Stimulated activated CD4-positive, alpha-beta T cell treated with anti-CD3 and anti-CD28 coated beads, Interleukin-4, amount 100 ng/mL, for 1 hour (primary cell): Measurements from ENCODE around the gene COL9A3.

ENCODE experiments used
- DNase-seq: peaks from one replicate; pipeline ENCODE4 v3.0.0-alpha.2; 2020

The COL9A3 gene

DNA sequence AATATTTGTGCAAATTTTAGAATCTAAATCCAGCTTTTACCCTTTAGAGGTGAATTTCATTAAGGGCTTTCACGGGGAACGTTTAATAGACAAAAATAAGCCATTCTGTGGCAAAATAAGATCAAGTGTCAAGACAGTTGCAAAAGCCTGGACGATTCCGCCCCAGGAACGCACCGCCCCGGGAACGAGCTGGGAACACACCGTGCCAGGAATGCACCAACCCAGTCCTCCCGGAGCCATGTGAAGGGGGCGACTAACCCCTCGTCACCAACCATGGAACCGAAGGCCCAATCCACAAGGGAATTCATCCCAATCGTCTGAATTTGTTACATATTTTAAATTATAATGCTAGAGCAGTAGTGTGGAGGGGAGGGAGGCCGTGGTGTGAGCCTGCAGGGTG, 65.6 kb downstream of the COL9A3 start:
- no peak for DNase-seq

- DNase-seq: no peak
Observed at GRCh38 chr20:62884556-62884955, 67.7 kb downstream of the COL9A3 start.

GRCh38 chr20:62885046-62885895, 68.4 kb downstream of the COL9A3 start:
- DNase-seq: no peak

GRCh38 chr20:62885896-62886708, 69.3 kb downstream of the COL9A3 start:
- DNase-seq: no peak

DNA sequence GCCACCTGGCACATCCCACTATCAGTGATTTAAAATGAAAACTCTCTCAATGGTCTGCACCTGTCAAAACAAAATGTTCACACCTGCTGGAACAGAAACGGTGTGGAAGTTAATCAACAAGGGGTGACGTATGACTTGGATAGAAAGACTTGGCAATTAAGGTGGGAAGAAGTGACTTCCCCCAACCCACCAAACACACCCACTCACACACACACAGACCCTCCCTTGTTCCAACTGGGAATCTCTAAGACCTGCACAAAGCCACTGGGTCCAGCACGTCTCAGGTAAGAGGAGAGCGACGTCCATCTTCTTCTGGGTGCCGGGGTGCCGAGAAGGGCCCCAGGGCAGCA, 69.8 kb downstream of the COL9A3 start:
- no peak for DNase-seq

DNA sequence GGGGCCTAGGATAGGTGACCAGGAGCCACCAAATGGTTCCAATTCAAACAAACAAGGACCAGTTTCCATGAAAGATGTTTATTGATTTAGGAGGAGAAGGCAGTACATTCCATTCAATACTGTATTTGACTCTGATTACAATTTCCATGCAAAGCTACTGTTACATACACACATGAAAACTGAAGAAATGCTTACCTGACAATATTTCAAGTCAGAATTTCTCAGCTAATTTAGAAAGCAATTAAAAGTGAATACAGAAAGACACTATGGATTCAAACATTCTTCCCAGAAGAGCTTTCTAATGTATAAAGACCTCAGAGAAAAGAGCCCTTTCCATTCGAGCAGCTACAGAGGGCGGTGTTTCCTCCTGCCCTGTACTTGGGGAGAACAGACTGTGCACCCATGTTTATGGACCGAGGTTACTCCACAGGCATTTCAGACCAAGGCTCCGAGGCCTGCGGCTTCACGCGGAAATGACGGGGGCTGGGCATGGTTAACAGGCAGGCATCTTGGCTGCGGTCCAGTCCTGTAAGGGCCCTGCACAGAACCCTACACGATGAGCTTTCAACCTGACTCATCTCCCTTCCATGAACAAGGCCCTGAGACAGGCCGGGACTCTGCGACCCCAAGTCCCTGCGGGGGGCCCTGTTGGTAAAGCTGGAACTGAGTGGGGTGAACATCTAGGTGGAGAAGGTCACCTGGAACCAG, 70.5 kb downstream of the COL9A3 start:
- no peak for DNase-seq

GRCh38 chr20:62887860-62888239, 71.0 kb downstream of the COL9A3 start:
- DNase-seq: no peak

GRCh38 chr20:62888406-62888805, 71.6 kb downstream of the COL9A3 start:
- DNase-seq: no peak

DNA sequence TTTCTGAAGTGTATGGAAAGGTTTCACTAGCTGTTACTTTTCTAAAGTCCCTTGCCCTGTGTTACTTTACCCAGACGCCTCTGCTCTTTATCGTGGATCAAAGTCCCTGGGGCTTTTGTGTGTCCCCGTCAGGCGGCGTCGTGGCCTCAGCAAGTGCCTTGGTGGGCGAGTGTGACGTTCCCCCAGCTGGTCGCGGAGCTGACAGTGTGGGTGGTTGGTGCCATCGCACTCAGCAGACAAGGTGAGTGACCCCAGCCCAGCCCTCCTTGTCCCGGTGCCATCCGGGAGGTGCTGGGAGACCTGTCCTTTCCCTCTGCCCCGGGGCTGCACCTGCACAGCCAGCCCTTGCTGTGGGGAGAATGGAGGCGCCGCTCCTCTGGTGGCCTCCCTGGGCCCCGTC, 72.1 kb downstream of the COL9A3 start:
- DNase-seq: no peak

- no peak for DNase-seq
Observed at GRCh38 chr20:62889411-62889810, 72.6 kb downstream of the COL9A3 start.

DNA sequence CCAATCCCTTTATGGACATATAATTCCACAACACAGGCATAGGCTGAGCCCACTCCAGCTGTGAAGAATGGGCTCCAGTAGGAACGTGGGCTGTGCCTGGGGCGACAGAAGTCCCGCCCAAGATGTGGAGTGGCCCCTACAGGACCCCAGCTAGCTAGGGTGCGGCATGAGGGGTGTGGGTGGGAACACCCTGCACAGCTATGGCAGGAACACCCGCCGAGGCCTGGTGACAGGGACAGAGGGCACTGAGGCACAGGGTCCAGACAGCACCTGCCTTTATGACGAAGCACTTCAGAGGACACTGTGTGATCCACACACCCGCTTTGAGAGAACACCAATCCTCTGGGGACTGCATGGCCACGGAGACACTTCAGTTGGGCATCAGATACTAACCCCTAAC, 73.0 kb downstream of the COL9A3 start:
- DNase-seq: no peak

GRCh38 chr20:62890444-62890843, 73.6 kb downstream of the COL9A3 start:
- no peak for DNase-seq
